ENCODE data around the gene C1QTNF2.

The C1QTNF2 gene

DNA sequence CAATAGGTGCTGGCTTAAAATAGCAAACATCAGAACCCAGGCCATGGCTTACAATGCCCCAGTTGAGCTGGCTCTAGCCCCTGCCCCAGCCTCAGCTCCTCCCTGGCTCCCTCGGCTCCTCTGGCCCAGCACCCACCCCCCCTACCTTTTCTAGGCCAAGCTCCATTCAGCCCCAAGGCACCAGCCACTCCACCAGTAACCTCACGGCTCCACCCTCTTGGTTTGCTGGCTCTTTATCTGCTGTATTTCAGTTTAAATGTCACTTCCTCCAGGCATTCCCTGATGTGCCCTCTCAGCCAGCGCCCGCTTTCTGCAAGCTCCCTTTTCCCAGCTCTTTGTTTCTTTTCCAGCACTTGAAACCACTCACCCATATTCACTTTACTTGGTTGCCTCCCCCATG, 10.6 kb downstream of the C1QTNF2 start:
- no peak for TF ChIP-seq ARNT (IDR thresholded peaks at IDR 0.05)
- TF ChIP-seq HDGF (IDR thresholded peaks at IDR 0.05; ENCODE audit: borderline replicate concordance), result no peak
- no peak for DNase-seq (ENCODE audit: extremely low spot score)
- ChIA-PET CTCF (interaction anchor here (1.7 to 2.2 kb wide), 2 partner anchors 15 to 31 kb away, joined by 8 to 11 read pairs; no protein-coding TSS in a partner anchor), POLR2A (no interaction called here)

- CTCF ChIA-PET, result interaction anchor here (1.7 kb wide), 1 partner anchor 14 kb away, joined by 8 read pairs; no protein-coding TSS in a partner anchor
- POLR2A ChIA-PET, result no interaction called here
- DNase-seq (ENCODE audit: extremely low spot score), result no peak
- TF ChIP-seq CTBP1 (IDR thresholded peaks at IDR 0.05; ENCODE audit: borderline replicate concordance) (no peak), LEF1 (IDR thresholded peaks at IDR 0.05; ENCODE audit: borderline replicate concordance) (no peak), FOXK2 (IDR thresholded peaks at IDR 0.05) (no peak), L3MBTL2 (conservative IDR thresholded peaks at IDR 0.05) (no peak), ARNT (IDR thresholded peaks at IDR 0.05) (no peak), HDGF (IDR thresholded peaks at IDR 0.05; ENCODE audit: borderline replicate concordance) (no peak), NFRKB (IDR thresholded peaks at IDR 0.05) (no peak), FOXM1 (IDR thresholded peaks at IDR 0.05; ENCODE audit: borderline replicate concordance) (no peak), FOXA1 (IDR thresholded peaks at IDR 0.05) (no peak), ELF4 (IDR thresholded peaks at IDR 0.05) (no peak), TARDBP (IDR thresholded peaks at IDR 0.05) (no peak)
Measured at GRCh38 chr5:160359242-160359641, 11.2 kb downstream of the C1QTNF2 start.

- CTCF ChIA-PET, result no interaction called here
- DNase-seq (ENCODE audit: extremely low spot score), result no peak
- TF ChIP-seq HDGF (IDR thresholded peaks at IDR 0.05; ENCODE audit: borderline replicate concordance), result no peak
- no peak for TF ChIP-seq ARNT (IDR thresholded peaks at IDR 0.05)
- TF ChIP-seq TARDBP (IDR thresholded peaks at IDR 0.05), result no peak
- no peak for TF ChIP-seq FOXM1 (IDR thresholded peaks at IDR 0.05; ENCODE audit: borderline replicate concordance)
- TF ChIP-seq ELF4 (IDR thresholded peaks at IDR 0.05), result no peak
- TF ChIP-seq SUZ12 (IDR thresholded peaks at IDR 0.05), result no peak
- no peak for TF ChIP-seq NFRKB (IDR thresholded peaks at IDR 0.05)
- no peak for TF ChIP-seq ZNF384 (IDR thresholded peaks at IDR 0.05)
- no peak for TF ChIP-seq LEF1 (IDR thresholded peaks at IDR 0.05; ENCODE audit: borderline replicate concordance)
- TF ChIP-seq L3MBTL2 (conservative IDR thresholded peaks at IDR 0.05), result no peak
- no peak for TF ChIP-seq PKNOX1 (IDR thresholded peaks at IDR 0.05)
- TF ChIP-seq SP1 (IDR thresholded peaks at IDR 0.05), result no peak
- no peak for TF ChIP-seq FOXA1 (IDR thresholded peaks at IDR 0.05)
- no peak for TF ChIP-seq FOXK2 (IDR thresholded peaks at IDR 0.05)
- TF ChIP-seq CTBP1 (IDR thresholded peaks at IDR 0.05; ENCODE audit: borderline replicate concordance), result no peak
- POLR2A ChIA-PET, result no interaction called here
Measured at GRCh38 chr5:160357861-160358411, 12.5 kb downstream of the C1QTNF2 start.

DNA sequence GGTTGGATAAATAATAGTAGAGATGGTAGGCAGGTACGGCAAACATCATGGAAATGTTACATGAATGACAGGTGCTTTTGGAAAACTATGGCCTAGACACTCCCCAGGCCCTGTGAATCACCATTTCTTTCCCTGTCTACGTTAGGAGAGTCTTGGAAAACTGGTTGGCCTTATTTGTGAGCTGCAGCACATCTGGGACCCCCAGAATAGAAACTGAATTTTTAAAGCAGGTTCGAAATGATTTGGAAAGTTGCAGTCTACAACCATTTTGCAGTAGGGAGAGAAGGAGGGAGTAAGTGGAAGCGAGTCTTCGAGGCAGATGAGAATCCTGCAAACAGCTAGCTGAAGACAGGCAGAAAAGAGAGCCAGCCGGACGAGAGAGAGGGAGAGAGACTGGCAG, 13.0 kb downstream of the C1QTNF2 start:
- DNase-seq (ENCODE audit: extremely low spot score), result no peak
- CTCF ChIA-PET, result interaction anchor here (0.6 to 0.7 kb wide), 2 partner anchors 12 to 1576 kb away, joined by 3 to 4 read pairs; no protein-coding TSS in a partner anchor
- TF ChIP-seq LEF1 (IDR thresholded peaks at IDR 0.05; ENCODE audit: borderline replicate concordance), result no peak
- no peak for TF ChIP-seq SUZ12 (IDR thresholded peaks at IDR 0.05)
- TF ChIP-seq NFRKB (IDR thresholded peaks at IDR 0.05), result no peak
- no peak for TF ChIP-seq HDGF (IDR thresholded peaks at IDR 0.05; ENCODE audit: borderline replicate concordance)
- no peak for TF ChIP-seq TARDBP (IDR thresholded peaks at IDR 0.05)
- TF ChIP-seq ELF4 (IDR thresholded peaks at IDR 0.05), result no peak
- TF ChIP-seq SP1 (IDR thresholded peaks at IDR 0.05), result no peak
- no peak for TF ChIP-seq ARNT (IDR thresholded peaks at IDR 0.05)
- no peak for TF ChIP-seq FOXM1 (IDR thresholded peaks at IDR 0.05; ENCODE audit: borderline replicate concordance)
- TF ChIP-seq ZNF384 (IDR thresholded peaks at IDR 0.05), result no peak
- no peak for TF ChIP-seq PKNOX1 (IDR thresholded peaks at IDR 0.05)
- POLR2A ChIA-PET, result no interaction called here

DNA sequence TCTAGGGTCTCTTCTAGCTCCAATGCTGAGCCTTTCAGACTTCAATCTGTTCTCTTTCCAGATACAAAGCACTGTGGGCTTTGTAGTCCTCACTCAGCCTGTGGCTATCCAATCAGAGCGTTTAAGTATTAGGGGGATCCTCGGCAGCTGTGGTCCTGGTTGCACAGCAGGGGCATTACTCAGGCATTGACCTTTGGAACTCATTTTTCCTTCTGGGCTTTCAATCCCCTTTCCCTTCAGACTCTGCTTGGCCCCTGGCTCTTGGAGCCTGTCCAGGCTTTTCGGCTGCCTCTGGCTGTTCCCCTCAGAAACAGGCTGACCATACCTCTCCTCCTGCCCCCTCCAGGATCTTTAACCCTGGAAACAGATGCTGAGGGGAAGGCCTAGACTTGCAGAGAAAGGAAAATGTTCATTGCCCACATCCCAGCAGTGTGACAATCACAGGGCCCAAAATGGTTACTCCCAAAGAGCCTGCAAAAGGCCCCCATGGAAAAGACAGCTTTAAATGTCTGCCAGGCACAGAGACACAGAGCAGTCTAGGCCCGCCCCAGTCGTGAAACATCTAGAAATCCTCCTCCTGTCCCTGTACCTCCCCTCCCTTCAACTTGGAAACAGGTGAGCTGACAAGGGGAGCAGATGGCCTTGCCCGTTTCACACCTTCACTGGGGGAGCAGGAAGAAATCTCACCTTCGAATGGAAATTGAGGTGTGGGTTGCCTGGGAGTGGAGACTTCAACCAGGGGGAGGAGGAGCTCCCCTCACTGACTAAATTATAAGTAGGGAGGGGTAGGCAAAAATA, 13.7 kb downstream of the C1QTNF2 start:
- no peak for DNase-seq (ENCODE audit: extremely low spot score)
- no peak for TF ChIP-seq SUZ12 (IDR thresholded peaks at IDR 0.05)
- no peak for TF ChIP-seq FOXK2 (IDR thresholded peaks at IDR 0.05)
- TF ChIP-seq BHLHE40 (IDR thresholded peaks at IDR 0.05; ENCODE audit: borderline replicate concordance), result no peak
- TF ChIP-seq PKNOX1 (IDR thresholded peaks at IDR 0.05), result no peak
- no peak for TF ChIP-seq NFRKB (IDR thresholded peaks at IDR 0.05)
- TF ChIP-seq TARDBP (IDR thresholded peaks at IDR 0.05), result no peak
- no peak for TF ChIP-seq ARNT (IDR thresholded peaks at IDR 0.05)
- TF ChIP-seq L3MBTL2 (conservative IDR thresholded peaks at IDR 0.05), result no peak
- no peak for TF ChIP-seq ZNF384 (IDR thresholded peaks at IDR 0.05)
- no peak for TF ChIP-seq FOXA1 (IDR thresholded peaks at IDR 0.05)
- TF ChIP-seq LEF1 (IDR thresholded peaks at IDR 0.05; ENCODE audit: borderline replicate concordance), result no peak
- no peak for TF ChIP-seq HDGF (IDR thresholded peaks at IDR 0.05; ENCODE audit: borderline replicate concordance)
- no peak for TF ChIP-seq CTBP1 (IDR thresholded peaks at IDR 0.05; ENCODE audit: borderline replicate concordance)
- TF ChIP-seq ELF4 (IDR thresholded peaks at IDR 0.05), result no peak
- TF ChIP-seq SP1 (IDR thresholded peaks at IDR 0.05), result no peak
- TF ChIP-seq FOXM1 (IDR thresholded peaks at IDR 0.05; ENCODE audit: borderline replicate concordance), result no peak
- POLR2A ChIA-PET, result no interaction called here
- CTCF ChIA-PET, result interaction anchor here (0.6 to 0.7 kb wide), 2 partner anchors 12 to 1576 kb away, joined by 3 to 4 read pairs; no protein-coding TSS in a partner anchor

GRCh38 chr5:160354666-160355065, 15.8 kb downstream of the C1QTNF2 start:
- no peak for TF ChIP-seq NFRKB (IDR thresholded peaks at IDR 0.05)
- TF ChIP-seq HDGF (IDR thresholded peaks at IDR 0.05; ENCODE audit: borderline replicate concordance), result no peak
- TF ChIP-seq CTBP1 (IDR thresholded peaks at IDR 0.05; ENCODE audit: borderline replicate concordance), result no peak
- TF ChIP-seq L3MBTL2 (conservative IDR thresholded peaks at IDR 0.05), result no peak
- no peak for TF ChIP-seq ELF4 (IDR thresholded peaks at IDR 0.05)
- TF ChIP-seq LEF1 (IDR thresholded peaks at IDR 0.05; ENCODE audit: borderline replicate concordance), result no peak
- no peak for TF ChIP-seq FOXM1 (IDR thresholded peaks at IDR 0.05; ENCODE audit: borderline replicate concordance)
- no peak for TF ChIP-seq PKNOX1 (IDR thresholded peaks at IDR 0.05)
- TF ChIP-seq SUZ12 (IDR thresholded peaks at IDR 0.05), result no peak
- no peak for TF ChIP-seq FOXK2 (IDR thresholded peaks at IDR 0.05)
- TF ChIP-seq BHLHE40 (IDR thresholded peaks at IDR 0.05; ENCODE audit: borderline replicate concordance), result no peak
- no peak for TF ChIP-seq FOXA1 (IDR thresholded peaks at IDR 0.05)
- no peak for TF ChIP-seq TARDBP (IDR thresholded peaks at IDR 0.05)
- no peak for TF ChIP-seq ARNT (IDR thresholded peaks at IDR 0.05)
- TF ChIP-seq SP1 (IDR thresholded peaks at IDR 0.05), result no peak
- CTCF ChIA-PET, result no interaction called here
- POLR2A ChIA-PET, result no interaction called here

More at GRCh38 chr5:160354666-160355065, 15.8 kb downstream of the C1QTNF2 start:
- DNase-seq (ENCODE audit: extremely low spot score), result no peak

Measured in HEK293T (cell line).